ENCODE measurements around the gene NR1I2. TPM values are rescaled to one million over a fixed set of nuclear protein-coding genes. Genes with fewer than 3 reads are reported as not detected.

NR1I2 gene
- total RNA-seq, 2 donors from 2014 or later: not detected

- ATAC-seq: peak in 1 of 2 donors; percentile 6
- H3K4me1 Mint-ChIP-seq (ENCODE audit: low read depth in 2 of 2): no peaks in the 10 kb centered on the region
- H3K9me3 Mint-ChIP-seq: no peaks in the 10 kb centered on the region
- H3K36me3 Mint-ChIP-seq: no peaks in the 10 kb centered on the region
- no peak overlapping the region for H3K27ac Mint-ChIP-seq
- peaks cover 16 to 31% of the 10 kb centered on the region in 2 donors for H3K27me3 Mint-ChIP-seq
- H3K4me3 Mint-ChIP-seq: no peak overlapping the region
- DNase-seq (ENCODE audit: low spot score): no peak
Measured at GRCh38 chr3:119767936-119768601, 13.8 kb upstream of the NR1I2 start.

- Mint-ChIP-seq H3K27ac (no peak overlapping the region), H3K27me3 (peaks cover 15 to 29% of the 10 kb centered on the region in 2 donors), H3K36me3 (no peaks in the 10 kb centered on the region)
Measured at GRCh38 chr3:119768668-119769393, 13.1 kb upstream of the NR1I2 start.

DNA sequence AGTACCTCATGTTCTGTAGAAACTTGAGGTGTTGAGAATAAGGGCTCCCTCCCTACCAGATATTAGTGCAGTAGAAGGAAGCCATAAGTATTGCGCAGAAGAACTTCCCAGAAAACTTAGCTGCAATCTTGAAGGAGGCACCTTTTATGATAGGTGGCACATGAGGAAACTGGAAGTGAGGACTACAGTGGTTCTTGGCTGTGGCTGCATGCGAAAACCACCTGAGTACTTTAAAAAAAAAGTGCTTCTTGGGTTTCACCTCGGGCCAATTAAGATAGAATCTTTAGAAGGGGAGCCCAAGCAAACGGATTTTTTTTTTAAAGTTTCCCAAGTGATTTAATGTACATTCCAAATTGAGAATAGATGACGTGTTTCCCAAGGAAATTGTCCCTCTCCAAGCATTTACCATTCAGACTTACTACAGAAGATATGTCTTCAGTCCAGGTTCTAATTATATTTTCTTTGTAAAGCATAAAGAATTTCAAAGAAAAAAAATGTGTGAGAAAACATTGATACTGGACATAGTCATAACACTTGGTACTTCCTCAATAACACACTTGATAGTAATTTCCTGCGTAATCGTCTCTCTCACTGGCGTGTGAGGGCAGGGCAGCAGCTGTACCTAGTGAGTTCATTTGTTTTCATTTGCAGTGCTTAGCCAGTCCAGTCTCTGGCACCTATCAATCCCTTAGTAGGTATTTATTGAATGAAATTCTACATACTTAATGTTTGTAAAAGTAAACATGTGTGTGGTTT, 12.3 kb upstream of the NR1I2 start:
- H3K4me1 Mint-ChIP-seq (ENCODE audit: low read depth in 2 of 2): no peaks in the 10 kb centered on the region
- peaks cover 17 to 35% of the 10 kb centered on the region in 2 donors for H3K27me3 Mint-ChIP-seq
- H3K27ac Mint-ChIP-seq: no peak overlapping the region
- H3K36me3 Mint-ChIP-seq: no peaks in the 10 kb centered on the region
- DNase-seq (ENCODE audit: low spot score) (no peak), ATAC-seq (no peak)
- H3K4me3 Mint-ChIP-seq: no peak overlapping the region
- no peaks in the 10 kb centered on the region for H3K9me3 Mint-ChIP-seq

More at GRCh38 chr3:119768668-119769393, 13.1 kb upstream of the NR1I2 start:
- Mint-ChIP-seq H3K4me1 (ENCODE audit: low read depth in 2 of 2) (no peaks in the 10 kb centered on the region), H3K9me3 (no peaks in the 10 kb centered on the region), H3K4me3 (no peak overlapping the region)
- DNase-seq (ENCODE audit: low spot score) (no peak), ATAC-seq (peak; percentile 24 to 52)

DNA sequence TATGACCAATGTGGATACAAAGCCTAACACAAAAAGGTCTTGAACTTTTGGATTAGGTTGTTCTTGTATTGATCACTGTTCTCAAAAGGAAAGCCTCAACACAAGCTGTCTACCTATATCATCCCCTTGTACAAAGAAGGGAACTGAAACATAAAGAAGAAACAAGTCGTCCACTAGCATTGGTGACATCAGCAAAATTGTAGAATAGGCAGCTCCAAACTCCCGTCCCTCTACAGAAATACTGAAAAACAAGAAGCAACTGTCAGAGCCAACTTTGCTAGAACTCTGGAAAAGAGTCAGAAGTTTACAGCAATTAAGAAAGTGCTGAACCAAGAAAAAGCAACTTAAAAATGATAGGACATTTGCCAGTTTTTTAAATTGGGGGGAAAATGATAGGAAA, 7.5 kb upstream of the NR1I2 start:
- ATAC-seq (no peak), DNase-seq (ENCODE audit: low spot score) (no peak)
- Mint-ChIP-seq H3K4me1 (ENCODE audit: low read depth in 2 of 2) (no peaks in the 10 kb centered on the region), H3K36me3 (no peaks in the 10 kb centered on the region), H3K9me3 (peaks cover 4% of the 10 kb centered on the region), H3K27ac (no peak overlapping the region), H3K4me3 (no peak overlapping the region), H3K27me3 (peaks cover 15 to 32% of the 10 kb centered on the region in 2 donors)

DNA sequence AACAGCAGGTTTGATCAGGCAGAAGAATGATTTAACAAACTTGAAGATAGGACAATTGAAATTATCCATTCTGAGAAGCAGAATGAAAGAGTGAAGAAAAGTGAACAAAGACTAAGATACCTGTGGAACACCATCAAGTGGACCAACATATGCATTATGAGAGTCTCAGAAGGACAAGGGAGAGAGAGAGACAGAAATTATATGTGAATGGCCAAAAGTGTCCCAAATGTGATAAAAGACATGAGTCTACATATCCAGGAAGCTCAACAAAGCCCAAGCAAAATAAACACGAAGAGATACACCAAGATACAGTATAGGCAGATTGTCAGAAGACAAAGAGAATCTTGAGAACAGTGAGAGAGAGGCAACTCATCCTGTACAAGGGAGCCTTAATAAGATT, 5.6 kb upstream of the NR1I2 start:
- H3K27me3 Mint-ChIP-seq: peaks cover 15 to 32% of the 10 kb centered on the region in 2 donors
- DNase-seq (ENCODE audit: low spot score): no peak
- no peak overlapping the region for H3K4me3 Mint-ChIP-seq
- H3K27ac Mint-ChIP-seq: no peak overlapping the region
- peaks cover 4% of the 10 kb centered on the region for H3K9me3 Mint-ChIP-seq
- no peak for ATAC-seq
- H3K36me3 Mint-ChIP-seq: no peaks in the 10 kb centered on the region
- H3K4me1 Mint-ChIP-seq (ENCODE audit: low read depth in 2 of 2): no peaks in the 10 kb centered on the region

DNA sequence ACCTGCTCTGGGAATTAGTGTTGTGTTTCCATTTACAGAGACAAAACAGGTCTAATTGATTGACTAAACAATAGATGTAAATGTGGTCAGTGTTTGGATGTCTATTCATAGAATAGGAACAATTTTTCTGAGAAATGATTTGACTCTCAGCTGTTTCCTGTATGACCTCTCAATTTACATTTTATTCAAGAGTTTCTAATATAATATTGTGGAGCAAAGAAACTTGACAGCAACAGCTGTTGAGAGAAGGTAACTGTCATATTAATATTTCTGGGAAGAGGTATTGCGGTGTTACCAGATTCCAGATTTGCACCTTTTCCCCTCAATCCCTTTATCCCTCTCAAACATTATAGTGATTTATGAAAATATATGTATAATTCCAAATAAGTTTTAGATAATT, 3.7 kb upstream of the NR1I2 start:
- H3K4me1 Mint-ChIP-seq (ENCODE audit: low read depth in 2 of 2): no peaks in the 10 kb centered on the region
- peaks cover 4% of the 10 kb centered on the region for H3K9me3 Mint-ChIP-seq
- ATAC-seq (no peak), DNase-seq (ENCODE audit: low spot score) (no peak)
- H3K4me3 Mint-ChIP-seq: no peak overlapping the region
- no peak overlapping the region for H3K27ac Mint-ChIP-seq
- H3K36me3 Mint-ChIP-seq: no peaks in the 10 kb centered on the region
- H3K27me3 Mint-ChIP-seq: peaks cover 9 to 19% of the 10 kb centered on the region in 2 donors

- ATAC-seq (no peak), DNase-seq (ENCODE audit: low spot score) (no peak)
- peaks cover 4% of the 10 kb centered on the region for H3K9me3 Mint-ChIP-seq
- H3K4me3 Mint-ChIP-seq: no peak overlapping the region
- peaks cover 6 to 13% of the 10 kb centered on the region in 2 donors for H3K27me3 Mint-ChIP-seq
- H3K4me1 Mint-ChIP-seq (ENCODE audit: low read depth in 2 of 2): no peaks in the 10 kb centered on the region
- no peak overlapping the region for H3K27ac Mint-ChIP-seq
- H3K36me3 Mint-ChIP-seq: no peaks in the 10 kb centered on the region
Measured at GRCh38 chr3:119778811-119779210, 3.1 kb upstream of the NR1I2 start.

DNA sequence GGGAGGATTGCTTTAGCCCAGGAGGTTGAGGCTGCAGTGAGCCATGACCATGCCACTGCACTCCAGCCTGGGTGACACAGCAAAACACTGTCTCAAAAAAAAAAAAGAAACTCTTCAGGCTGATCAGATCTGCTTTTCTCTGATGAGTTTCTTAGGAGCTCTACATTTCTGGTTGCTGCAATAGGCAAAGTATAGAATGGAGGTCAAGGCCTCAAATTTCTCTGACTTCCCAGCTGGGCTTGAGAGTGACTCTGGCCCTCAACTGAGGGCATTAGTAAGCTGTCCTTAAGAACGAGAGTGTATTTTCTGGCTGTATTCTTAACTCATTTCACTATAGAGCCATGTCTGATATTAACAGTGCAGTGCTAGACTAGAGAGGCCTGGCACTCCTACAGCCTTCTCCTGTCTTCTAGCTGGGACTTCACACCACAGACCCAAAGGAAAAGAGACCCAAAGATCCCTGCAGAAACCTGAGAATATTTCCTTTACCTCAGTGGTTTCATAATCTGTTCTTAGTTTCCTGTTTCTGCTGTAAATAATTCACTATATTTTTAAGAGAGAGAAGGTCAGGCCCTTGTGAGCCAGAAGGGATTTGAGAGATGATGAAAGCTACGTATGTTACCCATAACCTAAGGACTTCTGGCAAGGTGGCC, 2.0 kb upstream of the NR1I2 start:
- peaks cover 3 to 5% of the 10 kb centered on the region in 2 donors for H3K27me3 Mint-ChIP-seq
- H3K4me1 Mint-ChIP-seq (ENCODE audit: low read depth in 2 of 2): no peaks in the 10 kb centered on the region
- no peak for ATAC-seq
- peaks cover 4% of the 10 kb centered on the region for H3K9me3 Mint-ChIP-seq
- no peak for DNase-seq (ENCODE audit: low spot score)
- H3K27ac Mint-ChIP-seq: no peak overlapping the region
- H3K4me3 Mint-ChIP-seq: no peak overlapping the region
- no peaks in the 10 kb centered on the region for H3K36me3 Mint-ChIP-seq

DNA sequence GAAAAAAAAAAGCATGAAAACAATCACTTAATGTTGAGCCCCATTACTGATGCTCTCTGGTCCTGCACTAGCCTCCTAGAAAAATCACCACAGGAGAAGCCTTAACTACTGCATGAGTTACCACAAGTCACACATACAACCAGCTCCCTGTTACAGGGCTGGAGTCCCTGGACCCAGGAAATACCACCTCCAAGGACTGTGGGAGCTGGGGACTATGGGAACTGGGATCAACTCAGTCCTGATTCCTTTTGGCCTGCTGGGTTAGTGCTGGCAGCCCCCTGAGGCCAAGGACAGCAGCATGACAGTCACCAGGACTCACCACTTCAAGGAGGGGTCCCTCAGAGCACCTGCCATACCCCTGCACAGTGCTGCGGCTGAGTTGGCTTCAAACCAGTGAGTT, 559 bp downstream of the NR1I2 start:
- Mint-ChIP-seq H3K9me3 (no peaks in the 10 kb centered on the region), H3K4me3 (no peak overlapping the region), H3K36me3 (no peaks in the 10 kb centered on the region), H3K4me1 (ENCODE audit: low read depth in 2 of 2) (no peaks in the 10 kb centered on the region), H3K27ac (no peak overlapping the region), H3K27me3 (peaks cover 0 to 2% of the 10 kb centered on the region in 2 donors)
- no peak for ATAC-seq
- no peak for DNase-seq (ENCODE audit: low spot score)

GRCh38 chr3:119783255-119783654, 1.4 kb downstream of the NR1I2 start:
- Mint-ChIP-seq H3K4me1 (ENCODE audit: low read depth in 2 of 2) (no peaks in the 10 kb centered on the region), H3K9me3 (no peaks in the 10 kb centered on the region), H3K36me3 (no peaks in the 10 kb centered on the region), H3K4me3 (no peak overlapping the region), H3K27me3 (peaks cover 0 to 2% of the 10 kb centered on the region in 2 donors), H3K27ac (no peak overlapping the region)
- DNase-seq (ENCODE audit: low spot score): no peak
- ATAC-seq: no peak

- no peak for DNase-seq (ENCODE audit: low spot score)
- no peaks in the 10 kb centered on the region for H3K4me1 Mint-ChIP-seq (ENCODE audit: low read depth in 2 of 2)
- H3K36me3 Mint-ChIP-seq: no peaks in the 10 kb centered on the region
- H3K4me3 Mint-ChIP-seq: no peak overlapping the region
- peaks cover 0 to 2% of the 10 kb centered on the region in 2 donors for H3K27me3 Mint-ChIP-seq
- no peak overlapping the region for H3K27ac Mint-ChIP-seq
- no peaks in the 10 kb centered on the region for H3K9me3 Mint-ChIP-seq
- no peak for ATAC-seq
Measured at GRCh38 chr3:119783883-119784282, 2.0 kb downstream of the NR1I2 start.

- no peaks in the 10 kb centered on the region for H3K4me1 Mint-ChIP-seq (ENCODE audit: low read depth in 2 of 2)
- H3K4me3 Mint-ChIP-seq: no peak overlapping the region
- DNase-seq (ENCODE audit: low spot score): no peak
- peaks cover 0 to 4% of the 10 kb centered on the region in 2 donors for H3K27me3 Mint-ChIP-seq
- no peaks in the 10 kb centered on the region for H3K9me3 Mint-ChIP-seq
- H3K27ac Mint-ChIP-seq: no peak overlapping the region
- no peaks in the 10 kb centered on the region for H3K36me3 Mint-ChIP-seq
- no peak for ATAC-seq
Measured at GRCh38 chr3:119786409-119786808, 4.5 kb downstream of the NR1I2 start.

- Mint-ChIP-seq H3K27ac (no peak overlapping the region), H3K36me3 (no peaks in the 10 kb centered on the region), H3K4me3 (no peak overlapping the region), H3K27me3 (peaks cover 3% of the 10 kb centered on the region in 2 donors), H3K9me3 (no peaks in the 10 kb centered on the region), H3K4me1 (ENCODE audit: low read depth in 2 of 2) (no peaks in the 10 kb centered on the region)
- no peak for DNase-seq (ENCODE audit: low spot score)
- no peak for ATAC-seq
Measured at GRCh38 chr3:119790369-119790768, 8.5 kb downstream of the NR1I2 start.
